ENCODE data around the gene COL12A1. TPM values are rescaled to one million over a fixed set of nuclear protein-coding genes. Genes with fewer than 3 reads are reported as not detected.

COL12A1 gene
- total and polyA plus RNA-seq, 10 of the 15 experiments (the other 5 are each of a cell fraction or from before 2014, with no cell fraction given), result under 0.01 to 0.69 (median 0.11) TPM; not detected in 6

- SMC1A ChIA-PET (ENCODE audit: uncharacterized antibody, unreplicated experiment), result no interaction called here
- BruUV-seq (replicated peaks), result no TSS peak
- TF ChIP-seq CHD1 (IDR thresholded peaks at IDR 0.05; ENCODE audit: low read depth, low read length), result no peak
- no peak for TF ChIP-seq TARDBP (IDR thresholded peaks at IDR 0.05; ENCODE audit: borderline replicate concordance)
- no peak for TF ChIP-seq SREBF1 (IDR thresholded peaks at IDR 0.05; ENCODE audit: low read length)
- TF ChIP-seq EED (IDR thresholded peaks at IDR 0.05; ENCODE audit: low read depth), result no peak
- TF ChIP-seq CUX1 (IDR thresholded peaks at IDR 0.05; ENCODE audit: insufficient replicate concordance, low read depth, low read length), result no peak
- no peak for TF ChIP-seq TBL1XR1 (IDR thresholded peaks at IDR 0.05; ENCODE audit: low read depth, low read length)
- TF ChIP-seq YY1 (IDR thresholded peaks at IDR 0.05; ENCODE audit: low read depth, low read length), result no peak
- TF ChIP-seq ZNF24 (IDR thresholded peaks at IDR 0.05), result no peak
- TF ChIP-seq CTCF (IDR thresholded peaks at IDR 0.05 in 2 of 3, conservative IDR thresholded peaks at IDR 0.05 in 1 of 3; ENCODE audit: control insufficient read depth in 2 of 3, extremely low read depth in 1 of 3, insufficient read depth in 1 of 3, low read depth in 3 of 3, low read length in 3 of 3), result no peak
- no peak for TF ChIP-seq JUNB (IDR thresholded peaks at IDR 0.05)
- no peak for TF ChIP-seq BCL3 (IDR thresholded peaks at IDR 0.05; ENCODE audit: borderline replicate concordance, insufficient read depth, low read depth, low read length, poor library complexity, severe bottlenecking)
- no peak for TF ChIP-seq BMI1 (IDR thresholded peaks at IDR 0.05; ENCODE audit: borderline replicate concordance)
- TF ChIP-seq RFX5 (IDR thresholded peaks at IDR 0.05; ENCODE audit: low read depth, low read length), result no peak
- TF ChIP-seq STAT3 (IDR thresholded peaks at IDR 0.05; ENCODE audit: low read depth, low read length), result no peak
- TF ChIP-seq KAT2A (conservative IDR thresholded peaks at IDR 0.05; ENCODE audit: control insufficient read depth, low read depth, low read length), result no peak
- TF ChIP-seq NR2C1 (IDR thresholded peaks at IDR 0.05), result no peak
- no peak for TF ChIP-seq RELA (IDR thresholded peaks at IDR 0.05; ENCODE audit: borderline replicate concordance, partially characterized antibody)
- TF ChIP-seq HDAC6 (IDR thresholded peaks at IDR 0.05; ENCODE audit: unreplicated experiment), result no peak
- no peak for TF ChIP-seq NFXL1 (IDR thresholded peaks at IDR 0.05; ENCODE audit: borderline replicate concordance)
Observed at GRCh38 chr6:75113446-75113845, 92.4 kb downstream of the COL12A1 start.

More at GRCh38 chr6:75113446-75113845, 92.4 kb downstream of the COL12A1 start:
- in situ Hi-C loops (cut with MboI) (no loop called here), intact Hi-C loops (cut with micrococcal nuclease; ENCODE audit: unreplicated experiment) (no loop called here)
- ChIA-PET POLR2A (no interaction called here), CTCF (no interaction called here), RAD21 (ENCODE audit: unreplicated experiment) (interaction anchor here (0.8 kb wide), 1 partner anchor 705 kb away, joined by 3 read pairs; no protein-coding TSS in a partner anchor)
- H3K4me1 ChIP-seq (ENCODE audit: control insufficient read depth, insufficient read depth, low read length), result no peaks in the 10 kb centered on the region
- ATAC-seq, result no peak
- no peaks in the 10 kb centered on the region for H3K9me3 ChIP-seq (replicated peaks; ENCODE audit: control insufficient read depth, insufficient read depth, low read length)
- H3K4me2 ChIP-seq (ENCODE audit: control insufficient read depth, insufficient read depth), result no peak overlapping the region
- no peaks in the 10 kb centered on the region; a peak in 1 of 4 replicates for H3K27me3 ChIP-seq (replicated peaks in 1 of 2; ENCODE audit: control insufficient read depth in 2 of 2, insufficient read depth in 2 of 2, low read length in 1 of 2)
- FAIRE-seq, result no peak
- H3K4me3 ChIP-seq, result no peak overlapping the region
- no peaks in the 10 kb centered on the region for H3K36me3 ChIP-seq (ENCODE audit: control insufficient read depth in 2 of 2, insufficient read depth in 2 of 2, low read length in 1 of 2)
- no peaks in the 10 kb centered on the region for H3K79me2 ChIP-seq (ENCODE audit: control insufficient read depth, insufficient read depth, low read length)
- DNase-seq (ENCODE audit: low read depth, low spot score), result no peak
- no peak overlapping the region for H3K9ac ChIP-seq (ENCODE audit: control insufficient read depth, insufficient read depth, low read length)
- WGBS (ENCODE audit: insufficient coverage, insufficient replicate concordance, low lambda C conversion rate, missing lambda C conversion rate), result 1% methylated on average over 2 of the region's 2 CpGs
- H3K27ac ChIP-seq (ENCODE audit: control insufficient read depth, insufficient read depth), result no peak overlapping the region
- no peaks in the 10 kb centered on the region for H4K20me1 ChIP-seq (ENCODE audit: control insufficient read depth, insufficient read depth)
- H2AFZ ChIP-seq (ENCODE audit: control insufficient read depth, low read depth, low read length), result no peak overlapping the region
